Measurements from ENCODE around the gene MAPK4. TPM values are rescaled to one million over a fixed set of nuclear protein-coding genes. Genes with fewer than 3 reads are reported as not detected.

MAPK4 gene
- total RNA-seq, 1 donor: not detected

DNA sequence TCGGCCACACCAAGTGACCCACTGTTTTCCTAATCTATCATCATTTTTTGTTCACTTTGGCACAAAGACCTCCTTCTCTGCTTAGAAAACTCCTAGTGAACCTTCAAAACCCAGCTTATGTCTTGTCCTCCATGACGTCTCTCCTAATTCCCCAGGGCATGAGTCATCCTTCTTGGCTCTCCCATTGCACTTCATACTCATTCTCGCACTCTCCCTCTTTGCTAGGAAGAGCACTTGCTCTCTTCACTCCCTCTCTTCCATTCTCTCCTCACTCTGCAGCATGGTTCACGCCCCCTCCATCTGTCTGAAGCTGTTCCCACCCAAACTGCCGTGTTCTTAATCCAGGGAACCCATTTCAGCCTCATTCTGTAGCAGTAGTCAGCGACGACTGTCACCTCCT, 156.0 kb downstream of the MAPK4 start:
- DNase-seq (ENCODE audit: low read depth in 2 of 3, low spot score in 2 of 3): no peak

DNA sequence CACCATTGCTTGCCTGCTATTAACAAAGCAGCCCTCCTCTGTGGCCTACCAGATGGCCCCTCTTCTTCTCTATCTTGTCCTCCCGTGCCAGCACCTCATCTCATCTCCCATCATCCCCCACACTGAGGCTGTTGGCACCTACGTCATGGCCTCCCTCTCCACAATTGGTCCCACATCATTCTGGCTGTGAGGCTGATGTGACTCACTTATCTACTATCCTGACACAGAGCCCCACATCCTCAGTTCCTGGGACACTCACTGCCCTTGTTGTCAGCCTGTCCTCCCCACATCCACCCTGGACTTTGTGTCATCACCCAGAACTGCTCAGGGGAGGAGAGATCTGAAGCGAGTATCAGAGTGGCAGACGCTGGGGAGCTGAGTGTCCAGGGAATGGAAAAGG, 157.0 kb downstream of the MAPK4 start:
- no peak for DNase-seq (ENCODE audit: low read depth in 2 of 3, low spot score in 2 of 3)

DNA sequence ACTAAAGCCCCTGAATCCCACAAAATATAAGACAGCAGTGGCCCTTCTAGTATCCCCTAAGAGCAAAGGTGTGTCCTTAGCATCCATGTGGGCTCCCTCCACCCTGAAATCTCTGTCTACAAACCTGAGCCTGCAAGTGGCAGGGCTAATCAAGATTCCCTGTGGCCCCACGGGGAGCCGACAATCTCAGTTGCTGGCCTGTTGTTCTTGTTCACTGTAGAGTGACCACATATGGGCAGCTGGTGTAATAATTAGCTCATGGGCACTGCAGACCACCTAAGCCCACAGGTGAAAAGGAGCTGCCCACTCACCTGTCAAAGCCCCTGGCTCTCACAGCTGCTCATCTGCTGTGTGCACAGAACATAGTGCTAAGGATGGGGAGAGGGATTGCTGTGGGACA, 157.7 kb downstream of the MAPK4 start:
- no peak for DNase-seq (ENCODE audit: low read depth in 2 of 3, low spot score in 2 of 3)

DNA sequence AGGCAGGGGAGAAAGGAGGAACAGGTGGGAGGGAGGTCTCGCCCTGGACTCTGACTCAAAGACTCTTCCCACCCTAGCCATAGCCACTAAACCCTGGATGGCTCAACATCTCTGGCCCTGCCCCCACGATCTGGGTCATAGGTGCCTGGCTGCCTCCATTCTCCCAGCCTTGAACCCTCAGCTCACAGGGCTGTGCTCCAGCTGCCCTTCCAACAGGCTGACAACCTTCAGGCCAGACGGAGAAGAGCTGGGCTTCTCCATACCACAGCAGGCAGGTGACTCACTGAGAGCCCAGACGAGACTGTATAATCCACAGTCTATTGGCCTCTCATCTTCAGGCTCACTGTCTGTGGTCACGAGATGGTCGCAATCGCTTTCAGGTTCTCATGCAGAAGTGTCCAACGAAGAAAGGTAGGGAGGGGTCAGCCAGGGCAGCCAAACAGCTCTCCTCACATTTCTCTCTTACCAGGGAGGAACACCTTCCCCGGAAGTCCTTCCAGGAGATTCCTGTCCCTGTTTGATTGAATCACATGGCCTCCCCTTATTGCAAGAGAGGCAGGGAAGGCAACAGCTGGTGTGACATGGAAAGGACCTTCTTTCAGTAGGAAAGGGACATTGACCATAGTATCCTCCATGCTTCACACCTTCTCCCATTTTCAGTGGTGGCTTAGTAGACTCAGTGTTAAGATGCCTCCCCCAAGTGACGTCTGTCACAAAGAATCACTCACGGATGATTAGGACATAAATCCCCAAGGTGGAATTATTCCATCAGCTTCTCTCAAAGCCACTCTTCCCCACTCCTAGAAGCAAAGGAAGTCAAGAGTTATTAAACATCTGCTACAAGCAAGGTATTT, 159.8 kb downstream of the MAPK4 start:
- no peak for DNase-seq (ENCODE audit: low read depth in 2 of 3, low spot score in 2 of 3)

DNA sequence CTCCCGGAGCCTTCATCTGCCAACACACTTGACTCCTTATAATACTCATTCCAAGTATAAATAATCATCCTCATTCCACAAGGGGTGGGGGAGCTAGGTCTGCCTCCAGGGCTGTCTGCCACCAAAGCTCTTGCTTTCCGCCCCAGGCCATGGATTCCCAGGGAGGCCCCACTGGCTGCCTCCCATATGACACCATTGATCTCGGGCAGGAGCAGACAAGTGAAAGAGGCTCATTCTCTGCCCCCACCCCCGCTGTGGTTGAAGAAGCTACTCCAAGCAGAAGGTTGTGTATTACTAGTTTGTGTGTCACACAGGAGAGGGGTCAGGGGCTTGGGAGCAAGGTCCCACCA, 160.4 kb downstream of the MAPK4 start:
- DNase-seq (ENCODE audit: low read depth in 2 of 3, low spot score in 2 of 3): no peak

DNA sequence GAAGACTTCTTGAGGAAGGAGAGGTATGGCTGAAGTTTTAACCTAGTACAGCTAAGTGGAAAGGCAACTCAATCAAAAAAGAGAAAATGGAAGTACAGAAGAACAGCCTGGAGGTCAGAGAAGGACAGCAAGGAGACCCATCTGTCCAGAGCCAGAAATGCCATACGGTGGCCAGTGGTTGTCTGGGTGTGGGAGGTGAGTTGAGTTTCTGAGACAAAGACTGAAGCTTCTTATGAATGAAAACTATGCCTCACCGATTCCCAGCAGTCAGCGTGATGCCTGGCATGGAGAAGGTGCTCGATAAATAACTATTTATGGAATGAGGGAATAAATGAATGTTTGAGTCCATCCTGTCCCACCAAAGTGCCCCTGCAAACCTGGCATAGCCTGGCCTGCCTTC, 161.1 kb downstream of the MAPK4 start:
- DNase-seq (ENCODE audit: low read depth in 2 of 3, low spot score in 2 of 3): no peak

DNA sequence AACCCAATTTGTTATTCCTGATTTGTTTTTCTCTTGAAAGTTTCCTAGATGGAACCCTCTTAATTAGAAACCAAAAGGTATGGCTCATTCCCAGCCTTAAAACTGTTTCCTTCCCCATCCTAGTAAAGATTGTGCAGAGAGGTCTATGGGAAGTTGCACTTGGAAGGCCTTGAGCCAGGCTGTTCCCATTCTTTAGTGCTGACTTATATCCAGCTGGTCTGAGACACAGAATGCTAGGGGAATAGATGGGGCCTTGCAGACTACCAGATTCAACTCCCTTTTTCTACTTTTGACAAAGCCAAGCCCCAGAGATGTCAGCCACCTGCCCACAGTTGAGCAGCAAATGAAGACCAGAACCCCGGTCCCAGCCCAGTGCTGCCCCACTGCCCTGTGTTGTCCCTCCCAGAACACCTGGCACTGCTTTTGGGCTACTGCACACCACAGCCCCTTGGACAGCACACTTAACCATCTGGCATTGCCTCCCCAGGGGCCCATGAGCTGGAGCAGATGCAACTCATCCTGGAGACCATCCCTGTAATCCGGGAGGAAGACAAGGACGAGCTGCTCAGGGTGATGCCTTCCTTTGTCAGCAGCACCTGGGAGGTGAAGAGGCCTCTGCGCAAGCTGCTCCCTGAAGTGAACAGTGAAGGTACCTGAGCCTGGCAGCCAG, 161.7 kb downstream of the MAPK4 start:
- no peak for DNase-seq (ENCODE audit: low read depth in 2 of 3, low spot score in 2 of 3)

DNA sequence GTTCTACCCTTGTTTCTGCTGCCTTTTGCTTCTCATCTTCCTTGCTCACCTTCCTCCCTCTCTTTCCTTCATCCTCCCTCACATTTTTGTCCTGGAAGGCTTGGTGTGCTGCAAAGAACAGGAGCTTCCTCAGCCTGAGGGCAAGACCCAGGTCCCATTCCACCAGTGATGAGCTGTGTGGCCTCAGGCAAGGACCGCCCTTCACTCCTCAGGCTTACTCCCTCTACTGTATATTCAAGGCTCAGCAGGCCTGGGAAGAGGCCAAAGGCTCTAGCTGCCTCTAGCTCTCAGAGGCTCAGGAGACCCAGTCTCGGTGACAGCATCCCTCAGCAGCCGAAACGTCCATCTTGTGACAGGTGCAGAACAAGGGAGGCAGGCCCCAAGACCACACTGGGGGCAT, 162.4 kb downstream of the MAPK4 start:
- DNase-seq (ENCODE audit: low read depth in 2 of 3, low spot score in 2 of 3): no peak

DNA sequence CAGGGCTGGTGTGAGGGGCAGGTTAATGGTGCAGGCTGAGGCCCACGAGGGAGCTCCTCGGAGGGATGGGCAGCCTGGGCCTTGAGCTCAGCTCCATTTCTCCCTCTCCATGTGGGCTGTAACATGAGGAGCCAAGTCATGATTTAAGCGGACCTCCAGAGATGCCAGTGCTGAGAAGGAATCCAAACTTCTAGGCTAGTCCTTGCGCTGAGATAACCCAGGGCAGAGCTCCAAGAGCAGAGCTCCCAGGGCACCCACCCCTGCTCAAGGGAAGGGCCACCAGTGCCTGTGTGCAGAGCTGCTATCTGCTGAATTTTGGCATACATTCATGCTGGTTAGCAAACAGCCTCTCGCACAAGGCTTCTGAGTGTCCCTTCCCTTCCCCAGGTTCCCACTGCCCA, 164.9 kb downstream of the MAPK4 start:
- no peak for DNase-seq (ENCODE audit: low read depth in 2 of 3, low spot score in 2 of 3)

DNA sequence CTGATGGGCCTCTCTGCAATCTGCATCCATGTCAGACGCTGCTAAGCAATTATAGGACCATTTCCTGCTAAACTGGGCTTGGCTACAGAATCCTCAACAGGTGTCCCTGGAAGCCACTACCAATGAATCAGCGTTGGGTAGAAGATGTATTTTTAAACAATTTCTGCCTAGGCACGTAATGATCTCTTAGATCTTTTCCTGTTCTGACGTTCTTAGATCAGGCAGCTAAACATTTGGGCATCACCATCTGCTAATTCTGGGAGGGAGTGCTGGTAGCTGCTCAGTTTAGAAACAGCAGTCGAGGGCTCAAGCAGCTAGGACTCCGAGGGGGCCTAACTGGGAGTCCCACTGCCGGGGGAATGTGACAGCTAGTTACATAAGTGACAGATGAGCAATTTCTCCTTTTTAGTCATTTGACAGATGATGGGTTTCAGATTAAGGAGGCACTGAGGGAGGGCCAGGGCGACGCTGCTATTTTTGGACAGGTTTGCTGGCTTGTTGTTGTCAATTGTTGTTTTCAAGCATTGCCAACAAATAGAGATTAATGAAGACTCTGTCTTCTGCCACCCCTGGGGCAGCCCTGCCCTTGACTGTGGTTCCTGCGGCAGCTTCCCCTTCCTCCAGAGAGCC, 167.2 kb downstream of the MAPK4 start:
- DNase-seq (ENCODE audit: low read depth in 2 of 3, low spot score in 2 of 3): no peak

DNA sequence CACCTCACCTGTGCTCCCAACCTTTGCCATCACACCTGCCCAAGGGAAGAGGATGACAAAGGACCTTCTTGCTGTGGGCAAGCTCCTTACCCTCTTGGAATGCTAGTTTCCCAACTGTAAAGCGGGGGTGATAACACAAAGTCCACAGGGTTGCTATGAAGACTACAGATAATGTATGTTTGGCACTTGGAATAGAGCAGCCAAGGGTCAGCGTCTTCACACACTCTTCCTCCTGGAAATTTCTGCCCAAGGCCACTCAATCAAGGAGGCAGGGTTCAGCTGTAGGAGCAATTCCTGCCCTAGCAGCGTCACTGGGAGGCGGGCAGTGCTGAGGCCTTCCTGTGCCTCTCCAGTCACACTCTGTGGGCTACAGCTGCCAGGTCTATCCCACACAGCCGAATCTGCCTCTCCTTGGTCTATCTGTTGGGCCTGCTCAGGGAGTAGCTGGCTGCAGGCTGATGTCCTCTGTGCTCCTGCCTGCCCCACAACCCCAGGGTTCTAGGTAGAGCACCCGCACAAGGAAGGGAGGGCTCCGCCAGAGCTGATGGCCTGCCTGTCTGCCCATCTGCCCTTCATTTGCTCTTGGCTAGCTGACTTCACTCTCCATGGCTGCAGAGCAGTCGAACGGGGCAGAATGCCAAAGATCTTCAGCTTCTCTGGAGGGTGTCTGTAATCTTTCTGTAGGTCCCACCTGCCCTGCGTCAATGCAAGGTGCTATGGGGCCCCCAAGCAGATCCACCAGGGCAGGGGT, 168.0 kb downstream of the MAPK4 start:
- DNase-seq (ENCODE audit: low read depth in 2 of 3, low spot score in 2 of 3): no peak

DNA sequence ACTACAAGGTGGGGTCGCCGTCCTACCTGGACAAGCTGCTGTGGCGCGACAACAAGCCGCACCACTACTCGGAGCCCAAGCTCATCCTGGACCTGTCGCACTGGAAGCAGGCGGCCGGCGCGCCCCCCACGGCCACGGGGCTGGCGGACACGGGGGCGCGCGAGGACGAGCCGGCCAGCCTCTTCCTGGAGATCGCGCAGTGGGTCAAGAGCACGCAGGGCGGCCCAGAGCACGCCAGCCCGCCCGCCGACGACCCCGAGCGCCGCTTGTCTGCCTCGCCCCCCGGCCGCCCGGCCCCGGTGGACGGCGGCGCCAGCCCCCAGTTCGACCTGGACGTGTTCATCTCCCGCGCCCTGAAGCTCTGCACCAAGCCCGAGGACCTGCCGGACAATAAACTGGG, 169.5 kb downstream of the MAPK4 start:
- DNase-seq (ENCODE audit: low read depth in 2 of 3, low spot score in 2 of 3): no peak

DNA sequence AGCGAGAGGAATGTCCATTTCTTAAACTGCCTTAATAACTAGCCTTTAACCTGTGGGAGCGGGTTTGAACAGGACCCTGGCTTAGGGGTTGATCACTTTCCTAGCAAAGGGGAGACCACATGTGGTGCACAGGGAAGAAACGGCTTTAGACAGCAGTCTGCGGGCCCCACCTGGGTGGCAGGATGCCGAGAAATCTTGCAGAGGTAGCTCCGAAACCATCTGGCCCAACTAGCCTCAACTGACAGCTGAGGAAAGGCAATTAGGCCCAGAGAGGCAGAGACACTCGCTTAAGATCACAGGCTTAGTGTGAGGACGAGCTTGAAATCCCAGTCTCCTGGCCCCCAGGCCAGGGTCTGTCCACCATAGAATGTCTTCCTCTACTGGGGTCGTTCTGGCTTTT, 170.1 kb downstream of the MAPK4 start:
- no peak for DNase-seq (ENCODE audit: low read depth in 2 of 3, low spot score in 2 of 3)

DNA sequence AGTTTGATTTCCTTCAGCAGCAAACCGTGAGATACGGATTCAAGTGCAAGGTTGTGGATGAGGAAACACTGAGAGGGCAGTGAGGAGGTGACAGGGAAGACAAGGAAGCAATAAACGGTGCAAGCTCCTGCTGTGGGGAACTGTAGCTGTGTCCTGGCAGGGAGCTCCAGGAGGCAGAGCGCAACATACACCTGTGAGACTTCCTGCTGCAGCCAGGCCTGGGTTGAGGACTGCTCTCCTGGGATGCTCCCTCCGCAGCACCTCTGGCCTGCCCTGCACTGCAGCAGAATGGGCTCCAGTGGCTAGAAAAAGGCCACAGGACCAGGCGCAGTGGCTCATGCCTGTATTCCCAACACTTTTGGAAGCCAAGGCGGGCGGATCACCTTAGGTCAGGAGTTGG, 174.5 kb downstream of the MAPK4 start:
- no peak for DNase-seq (ENCODE audit: low read depth in 2 of 3, low spot score in 2 of 3)

DNA sequence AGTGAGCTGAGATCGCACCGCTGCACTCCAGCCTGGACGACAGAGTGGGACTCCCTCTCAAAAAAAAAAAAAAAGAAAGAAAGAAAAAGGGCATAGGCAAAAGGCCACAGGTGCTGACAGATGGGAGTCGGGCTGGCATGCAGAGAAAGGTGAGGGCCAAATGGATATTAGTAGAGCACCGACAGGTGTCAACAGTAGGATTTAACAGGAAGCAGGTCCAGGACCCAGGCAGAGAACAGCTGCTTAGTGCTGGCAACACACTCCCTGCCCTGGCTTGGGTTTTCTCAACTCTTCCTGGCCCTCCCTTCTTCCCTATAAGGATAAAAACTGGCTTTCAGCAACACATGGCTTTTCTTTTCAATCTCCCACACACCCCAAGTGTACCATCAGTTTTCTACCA, 175.0 kb downstream of the MAPK4 start:
- DNase-seq (ENCODE audit: low read depth in 2 of 3, low spot score in 2 of 3): no peak

DNA sequence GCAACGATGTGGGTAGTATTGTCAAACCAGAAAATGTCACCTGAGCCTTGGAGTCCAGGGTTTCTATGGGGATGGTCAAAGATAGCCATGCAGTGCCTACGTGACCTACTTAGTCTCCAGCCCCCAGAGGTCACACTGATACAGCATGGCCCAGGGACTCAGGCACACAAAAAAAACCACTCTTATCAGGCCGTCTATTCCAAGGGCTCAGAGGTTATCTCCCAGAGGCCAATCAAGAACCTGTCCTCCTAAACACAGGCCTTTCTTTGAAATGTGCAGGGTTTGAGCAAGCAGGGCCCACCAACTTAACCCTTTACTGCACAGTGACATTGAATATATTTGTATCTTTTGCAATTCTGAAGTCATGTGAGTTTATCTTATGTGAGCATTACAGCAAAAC, 177.2 kb downstream of the MAPK4 start:
- DNase-seq (ENCODE audit: low read depth in 2 of 3, low spot score in 2 of 3): no peak

DNA sequence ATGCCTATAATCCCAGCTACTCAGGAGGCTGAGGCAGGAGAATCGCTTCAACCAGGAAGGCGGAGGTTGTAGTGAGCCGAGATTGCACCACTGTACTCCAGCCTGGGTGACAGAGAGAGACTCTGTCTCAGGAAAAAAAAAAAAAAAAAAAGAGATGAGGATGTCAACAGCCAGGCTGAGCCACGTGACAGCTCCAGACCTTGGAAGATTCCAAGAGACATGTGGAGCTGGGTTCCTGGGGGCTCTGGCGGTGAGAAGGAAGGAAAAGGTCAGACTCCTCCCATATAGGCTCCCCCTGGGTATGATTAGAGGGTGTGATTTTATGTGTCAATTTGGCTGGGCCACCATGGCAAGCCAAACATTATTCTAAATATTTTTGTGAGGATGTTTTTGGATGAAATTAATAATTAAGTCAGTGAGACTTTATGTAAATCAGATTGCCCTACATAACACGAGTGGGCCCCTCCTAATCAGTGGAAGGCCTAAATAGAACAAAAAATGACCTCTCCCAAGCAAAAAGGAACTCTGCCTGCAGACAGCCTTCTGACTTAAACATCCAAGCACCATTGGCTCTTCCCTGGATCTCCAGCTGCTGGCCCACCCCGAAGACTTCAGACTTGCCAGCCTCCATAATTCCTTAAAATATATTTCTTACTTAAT, 178.3 kb downstream of the MAPK4 start:
- no peak for DNase-seq (ENCODE audit: low read depth in 2 of 3, low spot score in 2 of 3)

DNA sequence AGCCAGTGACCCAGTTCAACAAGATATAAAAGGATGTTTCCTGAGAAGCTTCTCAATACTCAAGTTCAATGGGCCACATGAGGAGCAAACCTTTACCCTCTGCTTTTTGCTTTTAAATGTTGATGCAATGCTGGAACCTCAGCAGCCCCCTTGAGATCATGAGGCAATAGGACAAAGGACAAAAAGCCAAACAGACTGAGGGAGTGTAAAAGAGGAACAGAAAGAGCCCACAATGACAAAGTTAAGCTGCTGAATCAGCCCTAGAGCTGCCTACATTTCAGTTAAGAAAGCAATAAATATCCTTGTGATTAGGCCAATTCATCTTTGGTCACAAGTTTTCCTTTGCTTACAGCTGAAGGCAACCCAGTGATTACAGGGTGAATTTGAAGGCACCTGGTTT, 183.1 kb downstream of the MAPK4 start:
- DNase-seq (ENCODE audit: low read depth in 2 of 3, low spot score in 2 of 3): no peak

DNA sequence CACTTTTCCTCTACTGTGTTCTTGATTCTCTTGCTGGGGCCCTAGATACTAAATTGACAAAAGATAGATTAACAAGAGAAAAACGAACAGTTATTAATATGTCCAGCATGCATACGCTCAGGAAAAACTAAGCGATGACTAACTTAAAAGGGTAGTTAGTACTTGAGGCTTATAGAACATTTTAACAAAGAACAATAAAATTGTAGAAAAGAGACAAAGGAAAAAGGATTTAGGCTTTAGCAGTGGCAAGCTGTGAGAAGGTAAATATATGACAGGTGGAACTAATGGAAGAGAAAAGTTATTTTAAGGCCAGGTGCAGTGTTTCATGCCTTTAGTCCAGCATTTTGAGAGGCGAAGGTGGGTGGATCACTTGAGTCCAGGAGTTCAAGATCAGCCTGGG, 184.4 kb downstream of the MAPK4 start:
- no peak for DNase-seq (ENCODE audit: low read depth in 2 of 3, low spot score in 2 of 3)

DNA sequence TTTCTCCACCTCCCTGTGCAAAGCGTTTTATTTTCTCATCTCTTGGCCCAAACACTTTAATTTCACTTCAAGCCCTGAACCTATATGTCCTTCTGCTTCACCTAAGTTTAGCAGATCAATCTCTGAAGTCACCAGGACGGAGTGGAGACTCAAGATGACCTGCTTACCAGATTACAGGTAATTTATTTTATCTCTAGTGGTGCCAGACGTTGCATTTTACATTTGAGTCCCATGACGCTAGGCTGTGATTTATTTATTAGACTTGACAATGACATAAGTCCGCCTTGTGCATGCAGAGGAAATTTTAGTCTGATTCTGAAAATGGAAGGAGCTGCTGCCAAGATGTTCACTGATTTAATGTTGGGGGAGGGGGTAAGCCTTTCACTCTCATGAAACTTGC, 186.1 kb downstream of the MAPK4 start:
- DNase-seq (ENCODE audit: low read depth in 2 of 3, low spot score in 2 of 3): no peak

DNA sequence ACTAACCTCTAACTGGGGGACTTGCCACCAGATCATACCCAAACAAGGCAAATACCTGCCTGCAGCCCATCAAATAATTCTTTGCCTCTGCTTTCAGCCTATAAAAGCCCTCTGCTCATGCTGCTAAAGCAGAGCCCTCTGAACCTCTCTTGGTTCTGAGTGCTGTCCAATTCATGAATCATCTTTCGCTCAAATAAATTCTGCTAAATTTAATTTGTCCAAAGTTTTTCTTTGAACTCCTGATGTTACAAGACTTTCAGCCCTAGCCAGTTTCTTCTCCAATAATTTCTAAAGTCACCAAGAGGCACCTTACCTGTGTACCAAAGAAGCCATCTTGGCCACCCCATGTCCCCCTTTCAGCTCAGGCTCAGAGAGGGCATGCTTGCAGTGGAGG, 188.0 kb downstream of the MAPK4 start:
- DNase-seq (ENCODE audit: low read depth in 2 of 3, low spot score in 2 of 3): no peak
